HG03354 (cell line): ENCODE data around the gene BCL2L15.
A peak's percentile ranks its signal among the peaks of the same experiment; 100 is the strongest.
"Not testable (repeated sequence)": the region's sequence is repeated elsewhere in the genome, so short reads cannot be mapped to it uniquely, and the experiment has no call there.

Source experiments
- ATAC-seq: cut with Tn5 transposase; IDR thresholded peaks from one replicate; pipeline ENCODE4 v1.9.1; 2021; ENCODE audit warnings: mild to moderate bottlenecking; ENCODE audit not compliant: unreplicated experiment, poor library complexity, severe bottlenecking

The BCL2L15 gene

GRCh38 chr1:113874012-113874879 is 13.1 kb downstream of the BCL2L15 start:
- peak; percentile 36 for ATAC-seq

- peak; percentile 5 for ATAC-seq
These were observed 15.0 kb downstream of the BCL2L15 start for GRCh38 chr1:113872219-113872935.

- peak; percentile 91 for ATAC-seq
These were observed 15.7 kb downstream of the BCL2L15 start, which contains the start of gene PTPN22 for GRCh38 chr1:113871597-113872113. PTPN22 (minus strand) TSS chr1:113871712.

GRCh38 chr1:113870778-113871177 is 16.6 kb downstream of the BCL2L15 start:
- no peak for ATAC-seq

- ATAC-seq: no peak
These were observed 18.8 kb downstream of the BCL2L15 start for GRCh38 chr1:113868387-113869083.

GRCh38 chr1:113861641-113862040 is 25.7 kb downstream of the BCL2L15 start:
- ATAC-seq: no peak

GRCh38 chr1:113860891-113861290 is 26.5 kb downstream of the BCL2L15 start:
- ATAC-seq: no peak

- ATAC-seq: peak; percentile 92
These were observed 27.8 kb downstream of the BCL2L15 start for GRCh38 chr1:113859478-113860175.

- no peak for ATAC-seq
These were observed 28.4 kb downstream of the BCL2L15 start for GRCh38 chr1:113858982-113859381.

- ATAC-seq: no peak
These were observed 29.0 kb downstream of the BCL2L15 start for GRCh38 chr1:113858418-113858817.

GRCh38 chr1:113857776-113858175 is 29.6 kb downstream of the BCL2L15 start:
- no peak for ATAC-seq

- no peak for ATAC-seq
These were observed 31.0 kb downstream of the BCL2L15 start for GRCh38 chr1:113856401-113856790.

- ATAC-seq: no peak
These were observed 31.6 kb downstream of the BCL2L15 start for GRCh38 chr1:113855630-113856400.

GRCh38 chr1:113854234-113854633 is 33.1 kb downstream of the BCL2L15 start:
- no peak for ATAC-seq

GRCh38 chr1:113852694-113853093 is 34.7 kb downstream of the BCL2L15 start:
- not testable (repeated sequence) for ATAC-seq

GRCh38 chr1:113850127-113850796 is 37.1 kb downstream of the BCL2L15 start:
- ATAC-seq: no peak

GRCh38 chr1:113849072-113849471 is 38.3 kb downstream of the BCL2L15 start:
- ATAC-seq: no peak

GRCh38 chr1:113846391-113847035 is 40.9 kb downstream of the BCL2L15 start:
- ATAC-seq: no peak
